CD4-positive, CD25-positive, alpha-beta regulatory T cell (primary cell): ENCODE results near the gene TMEM139. TPM values are rescaled to one million over a fixed set of nuclear protein-coding genes. Genes with fewer than 3 reads are reported as not detected.

ENCODE experiments used
- ATAC-seq, 2 donors: fragments of 150-1000 bp; cut with Tn5 transposase; one replicate each; pipeline ENCODE4 v1.10.0; 2021; ENCODE audit warnings: low read depth in 2 of 2, moderate number of reproducible peaks in 2 of 2, moderate library complexity in 1 of 2
- DNase-seq, 3 donors: peaks; one replicate each; pipeline versions ENCODE4 v3.0.0 to v3.0.0-alpha.2; 2012 to 2022; ENCODE audit warnings: mixed read lengths in 1 of 3
- H3K27ac ChIP-seq: one replicate; pipeline ENCODE4 v1.7.0; 2013; ENCODE audit warnings: mild to moderate bottlenecking, low read length; ENCODE audit not compliant: insufficient read depth, poor library complexity, severe bottlenecking
- H3K27me3 ChIP-seq: one replicate; pipeline ENCODE4 v1.7.0; 2013; ENCODE audit warnings: low read length; ENCODE audit not compliant: control insufficient read depth, insufficient read depth
- H3K36me3 ChIP-seq: one replicate; pipeline ENCODE4 v1.7.0; 2013; ENCODE audit warnings: mild to moderate bottlenecking, low read length, moderate library complexity; ENCODE audit not compliant: control insufficient read depth, insufficient read depth
- H3K4me1 ChIP-seq: 2 replicates; pipeline ENCODE4 v1.7.0; 2013; ENCODE audit warnings: mild to moderate bottlenecking, low read length; ENCODE audit not compliant: insufficient read depth, control insufficient read depth, poor library complexity, severe bottlenecking
- H3K4me3 ChIP-seq: one replicate; pipeline ENCODE4 v1.7.0; 2013; ENCODE audit warnings: low read depth, mild to moderate bottlenecking, low read length, moderate library complexity
- H3K9me3 ChIP-seq, 2 experiments: 1 replicate in 1 of 2; 2 replicates in 1 of 2; pipeline ENCODE4 v1.7.0; 2013; ENCODE audit warnings: low read length in 2 of 2, mild to moderate bottlenecking in 1 of 2, moderate library complexity in 1 of 2; ENCODE audit not compliant: control insufficient read depth in 2 of 2
- H3K27ac Mint-ChIP-seq, 3 donors: one replicate each; pipeline ENCODE4 v1.8.0; 2020 to 2022; ENCODE audit warnings: mild to moderate bottlenecking in 3 of 3, mixed read lengths in 3 of 3, moderate library complexity in 2 of 3
- H3K27me3 Mint-ChIP-seq: one replicate; pipeline ENCODE4 v1.8.0; 2022; ENCODE audit warnings: mild to moderate bottlenecking, mixed read lengths
- H3K36me3 Mint-ChIP-seq: one replicate; pipeline ENCODE4 v1.8.0; 2020; ENCODE audit warnings: mixed read lengths
- H3K4me1 Mint-ChIP-seq, 4 donors: one replicate each; pipeline ENCODE4 v1.8.0; 2020 to 2022; ENCODE audit warnings: mixed read lengths in 4 of 4, mild to moderate bottlenecking in 1 of 4
- H3K4me3 Mint-ChIP-seq, 4 donors: one replicate each; pipeline ENCODE4 v1.8.0; 2020 to 2022; ENCODE audit warnings: mild to moderate bottlenecking in 4 of 4, mixed read lengths in 4 of 4, moderate library complexity in 3 of 4
- H3K9me3 Mint-ChIP-seq, 7 donors: one replicate each; pipeline ENCODE4 v1.8.0; 2020 to 2022; ENCODE audit warnings: mixed read lengths in 7 of 7, mild to moderate bottlenecking in 3 of 7, moderate library complexity in 2 of 7
- polyA plus RNA-seq, 4 donors: library from polyadenylated mRNA; unstranded; fragments of 300-500 nt; fragmentation: Illumina TruSeq; gene quantifications; one replicate each; pipeline ENCODE4 v1.2.3, GENCODE V29; 2021
- total RNA-seq: library from RNA; stranded (reverse); gene quantifications from one replicate; pipeline ENCODE4 v1.2.3, GENCODE V29; 2022

The TMEM139 gene
- total and polyA plus RNA-seq, 5 donors from 2014 or later, result 0.75 to 1.3 (median 0.91) TPM

GRCh38 chr7:143269251-143269650 lies 15.5 kb upstream of the TMEM139 start:
- DNase-seq (no peak), ATAC-seq (no peak)
- Histone ChIP-seq H3K27ac (no peak overlapping the region), H3K4me3 (no peak overlapping the region), H3K9me3 (no peaks in the 10 kb centered on the region), H3K27me3 (no peaks in the 10 kb centered on the region), H3K36me3 (peaks cover 51% of the 10 kb centered on the region), H3K4me1 (peaks cover 30% of the 10 kb centered on the region)
- peak overlapping the region in 1 of 3 donors; percentile 4 for H3K27ac Mint-ChIP-seq
- H3K9me3 Mint-ChIP-seq, result no peaks in the 10 kb centered on the region
- peaks cover 22 to 56% (median 30%) of the 10 kb centered on the region in 4 donors for H3K4me1 Mint-ChIP-seq
- peaks cover 37% of the 10 kb centered on the region for H3K36me3 Mint-ChIP-seq
- H3K27me3 Mint-ChIP-seq, result no peaks in the 10 kb centered on the region
- H3K4me3 Mint-ChIP-seq, result peak overlapping the region in 1 of 4 donors; percentile 52

GRCh38 chr7:143271240-143271639 lies 13.5 kb upstream of the TMEM139 start:
- Mint-ChIP-seq H3K36me3 (peaks cover 23% of the 10 kb centered on the region), H3K27me3 (no peaks in the 10 kb centered on the region), H3K4me3 (no peak overlapping the region), H3K9me3 (no peaks in the 10 kb centered on the region), H3K27ac (peak overlapping the region in 1 of 3 donors; percentile 32), H3K4me1 (peaks cover 11 to 36% (median 20%) of the 10 kb centered on the region in 4 donors)
- H3K27ac ChIP-seq, result no peak overlapping the region
- no peak overlapping the region for H3K4me3 ChIP-seq
- H3K36me3 ChIP-seq, result peaks cover 39% of the 10 kb centered on the region
- no peak for DNase-seq
- peaks cover 11% of the 10 kb centered on the region for H3K4me1 ChIP-seq
- no peak for ATAC-seq
- H3K9me3 ChIP-seq, result no peaks in the 10 kb centered on the region
- no peaks in the 10 kb centered on the region for H3K27me3 ChIP-seq

GRCh38 chr7:143272871-143273270 lies 11.9 kb upstream of the TMEM139 start:
- Mint-ChIP-seq H3K4me3 (no peak overlapping the region), H3K27ac (no peak overlapping the region), H3K27me3 (no peaks in the 10 kb centered on the region), H3K36me3 (peaks cover 18% of the 10 kb centered on the region), H3K9me3 (no peaks in the 10 kb centered on the region), H3K4me1 (peaks cover 9 to 21% (median 16%) of the 10 kb centered on the region in 4 donors)
- H3K27me3 ChIP-seq, result no peaks in the 10 kb centered on the region
- no peaks in the 10 kb centered on the region for H3K9me3 ChIP-seq
- DNase-seq (no peak), ATAC-seq (no peak)
- peaks cover 23% of the 10 kb centered on the region for H3K36me3 ChIP-seq
- no peak overlapping the region for H3K4me3 ChIP-seq
- no peak overlapping the region for H3K27ac ChIP-seq
- no peaks in the 10 kb centered on the region for H3K4me1 ChIP-seq

GRCh38 chr7:143279186-143280098 lies 5.3 kb upstream of the TMEM139 start:
- H3K27ac ChIP-seq, result peak overlapping the region; percentile 74

GRCh38 chr7:143280160-143280559 lies 4.6 kb upstream of the TMEM139 start:
- Histone ChIP-seq H3K36me3 (no peaks in the 10 kb centered on the region), H3K27me3 (no peaks in the 10 kb centered on the region), H3K9me3 (no peaks in the 10 kb centered on the region), H3K4me1 (peaks cover 27% of the 10 kb centered on the region), H3K27ac (peak overlapping the region; percentile 74), H3K4me3 (peak overlapping the region; percentile 75)
- DNase-seq, result no peak
- ATAC-seq, result peak; percentile 21 to 24
- H3K4me3 Mint-ChIP-seq, result peak overlapping the region; percentile 52 to 90 (median 82)
- peak overlapping the region; percentile 89 to 93 (median 90) for H3K27ac Mint-ChIP-seq
- no peaks in the 10 kb centered on the region for H3K9me3 Mint-ChIP-seq
- H3K4me1 Mint-ChIP-seq, result peaks cover 30 to 50% (median 42%) of the 10 kb centered on the region in 4 donors
- H3K36me3 Mint-ChIP-seq, result no peaks in the 10 kb centered on the region
- no peaks in the 10 kb centered on the region for H3K27me3 Mint-ChIP-seq

More at GRCh38 chr7:143279186-143280098, 5.3 kb upstream of the TMEM139 start:
- Histone ChIP-seq H3K9me3 (no peaks in the 10 kb centered on the region), H3K4me1 (peaks cover 27% of the 10 kb centered on the region), H3K4me3 (peak overlapping the region; percentile 75), H3K36me3 (no peaks in the 10 kb centered on the region), H3K27me3 (no peaks in the 10 kb centered on the region)
- Mint-ChIP-seq H3K4me1 (peaks cover 30 to 44% (median 38%) of the 10 kb centered on the region in 4 donors), H3K36me3 (no peaks in the 10 kb centered on the region), H3K9me3 (no peaks in the 10 kb centered on the region), H3K27me3 (no peaks in the 10 kb centered on the region), H3K27ac (peak overlapping the region; percentile 89 to 93 (median 90)), H3K4me3 (peak overlapping the region; percentile 52 to 90 (median 82))
- ATAC-seq (peak; percentile 52 to 53), DNase-seq (peak in 2 of 3 donors; percentile 38 to 64)

GRCh38 chr7:143280566-143280965 lies 4.2 kb upstream of the TMEM139 start:
- Histone ChIP-seq H3K4me3 (peak overlapping the region; percentile 75), H3K36me3 (no peaks in the 10 kb centered on the region), H3K4me1 (peaks cover 27% of the 10 kb centered on the region), H3K27ac (peak overlapping the region; percentile 74), H3K27me3 (no peaks in the 10 kb centered on the region), H3K9me3 (no peaks in the 10 kb centered on the region)
- Mint-ChIP-seq H3K9me3 (no peaks in the 10 kb centered on the region), H3K4me1 (peaks cover 30 to 53% (median 44%) of the 10 kb centered on the region in 4 donors), H3K27me3 (no peaks in the 10 kb centered on the region), H3K27ac (peak overlapping the region; percentile 89 to 93 (median 90)), H3K36me3 (no peaks in the 10 kb centered on the region), H3K4me3 (peak overlapping the region; percentile 52 to 90 (median 82))
- DNase-seq, result no peak
- no peak for ATAC-seq

GRCh38 chr7:143281529-143281928 lies 3.2 kb upstream of the TMEM139 start:
- H3K36me3 ChIP-seq, result no peaks in the 10 kb centered on the region
- ATAC-seq, result no peak
- Mint-ChIP-seq H3K4me1 (peaks cover 30 to 54% (median 44%) of the 10 kb centered on the region in 4 donors), H3K27ac (peak overlapping the region in 2 of 3 donors; percentile 61 to 75), H3K9me3 (no peaks in the 10 kb centered on the region), H3K4me3 (peak overlapping the region in 2 of 4 donors; percentile 36 to 45), H3K36me3 (no peaks in the 10 kb centered on the region), H3K27me3 (no peaks in the 10 kb centered on the region)
- no peaks in the 10 kb centered on the region for H3K9me3 ChIP-seq
- H3K27ac ChIP-seq, result no peak overlapping the region
- DNase-seq, result no peak
- H3K4me1 ChIP-seq, result peaks cover 27% of the 10 kb centered on the region
- no peak overlapping the region for H3K4me3 ChIP-seq
- H3K27me3 ChIP-seq, result no peaks in the 10 kb centered on the region
